ENCODE measurements around the gene RHNO1.

DNA sequence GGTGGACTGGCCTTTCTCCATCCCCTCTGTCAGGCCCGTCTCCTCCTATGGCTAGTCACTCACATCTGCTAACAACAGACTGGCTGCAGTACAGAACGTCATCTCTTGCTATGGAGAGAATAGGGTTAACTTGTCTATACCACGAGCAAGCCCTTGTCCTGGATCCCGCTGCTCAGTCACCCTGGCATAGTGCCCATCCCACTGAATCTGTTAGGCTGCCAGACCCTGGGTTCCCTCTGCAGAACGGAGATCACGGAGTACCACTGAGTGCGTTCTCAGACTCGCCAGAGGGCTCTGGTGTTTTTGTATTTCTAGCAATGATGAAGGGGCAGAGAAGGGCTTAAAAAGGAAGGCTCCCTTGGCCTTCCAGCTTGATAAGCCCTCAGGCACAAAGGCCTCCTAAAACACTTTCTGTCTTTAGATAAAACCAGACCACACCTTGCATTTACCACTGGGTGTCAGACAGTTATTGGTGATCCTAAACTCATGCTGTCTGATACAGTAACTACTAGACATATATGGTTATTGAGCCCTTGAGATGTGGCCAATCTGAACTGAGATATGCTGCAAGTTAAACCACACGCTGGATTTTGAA lies 35.9 kb upstream of the RHNO1 start:
- TF ChIP-seq, protein P1, sequence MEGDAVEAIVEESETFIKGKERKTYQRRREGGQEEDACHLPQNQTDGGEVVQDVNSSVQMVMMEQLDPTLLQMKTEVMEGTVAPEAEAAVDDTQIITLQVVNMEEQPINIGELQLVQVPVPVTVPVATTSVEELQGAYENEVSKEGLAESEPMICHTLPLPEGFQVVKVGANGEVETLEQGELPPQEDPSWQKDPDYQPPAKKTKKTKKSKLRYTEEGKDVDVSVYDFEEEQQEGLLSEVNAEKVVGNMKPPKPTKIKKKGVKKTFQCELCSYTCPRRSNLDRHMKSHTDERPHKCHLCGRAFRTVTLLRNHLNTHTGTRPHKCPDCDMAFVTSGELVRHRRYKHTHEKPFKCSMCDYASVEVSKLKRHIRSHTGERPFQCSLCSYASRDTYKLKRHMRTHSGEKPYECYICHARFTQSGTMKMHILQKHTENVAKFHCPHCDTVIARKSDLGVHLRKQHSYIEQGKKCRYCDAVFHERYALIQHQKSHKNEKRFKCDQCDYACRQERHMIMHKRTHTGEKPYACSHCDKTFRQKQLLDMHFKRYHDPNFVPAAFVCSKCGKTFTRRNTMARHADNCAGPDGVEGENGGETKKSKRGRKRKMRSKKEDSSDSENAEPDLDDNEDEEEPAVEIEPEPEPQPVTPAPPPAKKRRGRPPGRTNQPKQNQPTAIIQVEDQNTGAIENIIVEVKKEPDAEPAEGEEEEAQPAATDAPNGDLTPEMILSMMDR (IDR thresholded peaks at IDR 0.05), result no peak
- no peak for TF ChIP-seq POLR2A (IDR thresholded peaks at IDR 0.05)

All from esophagus squamous epithelium (tissue), 4 donors.